ENCODE measurements around the gene PRAC1.

The PRAC1 gene

GRCh38 chr17:48722201-48722907, at the start of gene PRAC1:
TSS of gene PRAC1 (minus strand) at chr17:48722518. CDS start at chr17:48722392, 126 bp downstream.
- no peaks in the 10 kb centered on the region for H3K4me1 ChIP-seq (ENCODE audit: insufficient read depth, poor library complexity, severe bottlenecking)
- 0 out of 3 replicates have a peak, but pooled peaks have one; percentile 5 for ATAC-seq (ENCODE audit: low read depth)
- no peak within 1 kb of the TSS for H3K27ac ChIP-seq (ENCODE audit: poor library complexity, severe bottlenecking)
- H3K9me3 ChIP-seq (ENCODE audit: severe bottlenecking): no peaks in the 10 kb centered on the region
- H3K36me3 ChIP-seq (ENCODE audit: low read depth): no peaks in the 10 kb centered on the region
- TF ChIP-seq CTCF (IDR thresholded peaks at IDR 0.05; ENCODE audit: poor library complexity, severe bottlenecking): no peak
- H3K27me3 ChIP-seq (ENCODE audit: insufficient read depth, poor library complexity, severe bottlenecking): peaks cover 100% of the 10 kb centered on the region
- no peak within 1 kb of the TSS for H3K4me3 ChIP-seq (ENCODE audit: severe bottlenecking)
- DNase-seq (ENCODE audit: low spot score): peak; percentile 39

GRCh38 chr17:48770954-48771353, 48.6 kb upstream of the PRAC1 start:
- no peak overlapping the region for H3K27ac ChIP-seq (ENCODE audit: poor library complexity, severe bottlenecking)
- ATAC-seq (ENCODE audit: low read depth): no peak
- H3K4me1 ChIP-seq (ENCODE audit: insufficient read depth, poor library complexity, severe bottlenecking): no peaks in the 10 kb centered on the region

GRCh38 chr17:48769009-48769675, 46.8 kb upstream of the PRAC1 start:
- DNase-seq (ENCODE audit: low spot score): no peak
- ATAC-seq (ENCODE audit: low read depth): no peak

More at GRCh38 chr17:48770954-48771353, 48.6 kb upstream of the PRAC1 start:
- DNase-seq (ENCODE audit: low spot score): no peak
- H3K9me3 ChIP-seq (ENCODE audit: severe bottlenecking): no peaks in the 10 kb centered on the region
- TF ChIP-seq CTCF (IDR thresholded peaks at IDR 0.05; ENCODE audit: poor library complexity, severe bottlenecking): no peak
- no peaks in the 10 kb centered on the region for H3K36me3 ChIP-seq (ENCODE audit: low read depth)
- peaks cover 3% of the 10 kb centered on the region for H3K27me3 ChIP-seq (ENCODE audit: insufficient read depth, poor library complexity, severe bottlenecking)
- no peak overlapping the region for H3K4me3 ChIP-seq (ENCODE audit: severe bottlenecking)

GRCh38 chr17:48767263-48767774, 45.0 kb upstream of the PRAC1 start:
- no peak for TF ChIP-seq CTCF (IDR thresholded peaks at IDR 0.05; ENCODE audit: poor library complexity, severe bottlenecking)
- no peak overlapping the region for H3K4me3 ChIP-seq (ENCODE audit: severe bottlenecking)
- H3K27ac ChIP-seq (ENCODE audit: poor library complexity, severe bottlenecking): no peak overlapping the region
- no peak for DNase-seq (ENCODE audit: low spot score)
- no peaks in the 10 kb centered on the region for H3K27me3 ChIP-seq (ENCODE audit: insufficient read depth, poor library complexity, severe bottlenecking)
- no peaks in the 10 kb centered on the region for H3K4me1 ChIP-seq (ENCODE audit: insufficient read depth, poor library complexity, severe bottlenecking)
- no peaks in the 10 kb centered on the region for H3K36me3 ChIP-seq (ENCODE audit: low read depth)
- no peak for ATAC-seq (ENCODE audit: low read depth)
- no peaks in the 10 kb centered on the region for H3K9me3 ChIP-seq (ENCODE audit: severe bottlenecking)

More at GRCh38 chr17:48769009-48769675, 46.8 kb upstream of the PRAC1 start:
- H3K9me3 ChIP-seq (ENCODE audit: severe bottlenecking): no peaks in the 10 kb centered on the region
- H3K27me3 ChIP-seq (ENCODE audit: insufficient read depth, poor library complexity, severe bottlenecking): no peaks in the 10 kb centered on the region
- H3K4me1 ChIP-seq (ENCODE audit: insufficient read depth, poor library complexity, severe bottlenecking): no peaks in the 10 kb centered on the region
- no peaks in the 10 kb centered on the region for H3K36me3 ChIP-seq (ENCODE audit: low read depth)
- TF ChIP-seq CTCF (IDR thresholded peaks at IDR 0.05; ENCODE audit: poor library complexity, severe bottlenecking): no peak
- no peak overlapping the region for H3K27ac ChIP-seq (ENCODE audit: poor library complexity, severe bottlenecking)
- no peak overlapping the region for H3K4me3 ChIP-seq (ENCODE audit: severe bottlenecking)
